RWPE2 (cell line): ENCODE data around the gene CTNS.
A peak's percentile ranks its signal among the peaks of the same experiment; 100 is the strongest.

ENCODE experiments used
- ATAC-seq: fragments of 200-7000 bp; cut with Tn5 transposase; 3 replicates; pipeline ENCODE4 v1.9.1; 2021; ENCODE audit warnings: low read depth
- DNase-seq: peaks from one replicate; pipeline ENCODE4 v3.0.0-alpha.2; 2020; ENCODE audit warnings: low spot score
- H3K27ac ChIP-seq: fragments of 450-650 bp; 2 replicates; pipeline ENCODE4 v1.5.1; 2017; ENCODE audit warnings: mild to moderate bottlenecking; ENCODE audit not compliant: poor library complexity, severe bottlenecking
- H3K27me3 ChIP-seq: fragments of 250-450 bp; sonication (Bioruptor Pico); 2 replicates; pipeline ENCODE4 v1.5.1; 2021; ENCODE audit warnings: mild to moderate bottlenecking, moderate library complexity; ENCODE audit not compliant: insufficient read depth, poor library complexity, severe bottlenecking
- H3K36me3 ChIP-seq: fragments of 250-450 bp; sonication (Bioruptor Pico); 2 replicates; pipeline ENCODE4 v1.5.1; 2020; ENCODE audit warnings: low read depth, mild to moderate bottlenecking, moderate library complexity
- H3K4me1 ChIP-seq: fragments of 250-450 bp; sonication (Bioruptor Pico); 2 replicates; pipeline ENCODE4 v1.5.1; 2021; ENCODE audit warnings: mild to moderate bottlenecking, moderate library complexity; ENCODE audit not compliant: insufficient read depth, poor library complexity, severe bottlenecking
- H3K4me3 ChIP-seq: fragments of 250-450 bp; sonication (Bioruptor Pico); 2 replicates; pipeline ENCODE4 v1.5.1; 2021; ENCODE audit warnings: mild to moderate bottlenecking, moderate library complexity; ENCODE audit not compliant: severe bottlenecking
- H3K9me3 ChIP-seq: fragments of 250-450 bp; sonication (Bioruptor Pico); 2 replicates; pipeline ENCODE4 v1.5.1; 2021; ENCODE audit warnings: mild to moderate bottlenecking, moderate library complexity; ENCODE audit not compliant: severe bottlenecking
- TF ChIP-seq, protein P1 (sequence below): fragments of 450-650 bp; IDR thresholded peaks from one replicate; pipeline ENCODE4 v1.5.1; 2017; ENCODE audit warnings: mild to moderate bottlenecking, moderate library complexity; ENCODE audit not compliant: poor library complexity, severe bottlenecking

Gene CTNS

DNA sequence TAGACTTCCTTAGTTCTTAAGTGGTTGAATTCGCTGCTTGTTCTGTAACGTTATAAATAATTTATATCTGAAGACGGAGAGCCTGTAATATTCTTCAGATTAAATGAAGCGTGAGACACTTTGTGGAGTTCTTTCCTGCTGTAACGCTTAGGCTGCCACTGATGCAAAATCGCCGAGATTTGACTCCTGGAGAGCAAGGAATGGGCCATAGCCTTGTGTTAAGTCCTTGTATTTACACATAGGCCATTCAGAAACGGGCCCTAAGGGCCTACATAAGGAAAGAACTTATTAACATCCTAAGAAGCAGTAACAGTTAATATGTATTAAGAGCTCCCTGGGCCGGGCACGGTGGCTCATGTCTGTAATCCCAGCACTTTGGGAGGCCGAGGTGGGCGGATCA, 33.0 kb downstream of the CTNS start:
- Histone ChIP-seq H3K4me1 (peaks cover 12% of the 10 kb centered on the region), H3K36me3 (peaks cover 19% of the 10 kb centered on the region), H3K9me3 (no peaks in the 10 kb centered on the region), H3K27me3 (no peaks in the 10 kb centered on the region), H3K27ac (peak overlapping the region; percentile 92), H3K4me3 (peak overlapping the region; percentile 84)
- ATAC-seq (no peak), DNase-seq (no peak)
- TF ChIP-seq, protein P1, sequence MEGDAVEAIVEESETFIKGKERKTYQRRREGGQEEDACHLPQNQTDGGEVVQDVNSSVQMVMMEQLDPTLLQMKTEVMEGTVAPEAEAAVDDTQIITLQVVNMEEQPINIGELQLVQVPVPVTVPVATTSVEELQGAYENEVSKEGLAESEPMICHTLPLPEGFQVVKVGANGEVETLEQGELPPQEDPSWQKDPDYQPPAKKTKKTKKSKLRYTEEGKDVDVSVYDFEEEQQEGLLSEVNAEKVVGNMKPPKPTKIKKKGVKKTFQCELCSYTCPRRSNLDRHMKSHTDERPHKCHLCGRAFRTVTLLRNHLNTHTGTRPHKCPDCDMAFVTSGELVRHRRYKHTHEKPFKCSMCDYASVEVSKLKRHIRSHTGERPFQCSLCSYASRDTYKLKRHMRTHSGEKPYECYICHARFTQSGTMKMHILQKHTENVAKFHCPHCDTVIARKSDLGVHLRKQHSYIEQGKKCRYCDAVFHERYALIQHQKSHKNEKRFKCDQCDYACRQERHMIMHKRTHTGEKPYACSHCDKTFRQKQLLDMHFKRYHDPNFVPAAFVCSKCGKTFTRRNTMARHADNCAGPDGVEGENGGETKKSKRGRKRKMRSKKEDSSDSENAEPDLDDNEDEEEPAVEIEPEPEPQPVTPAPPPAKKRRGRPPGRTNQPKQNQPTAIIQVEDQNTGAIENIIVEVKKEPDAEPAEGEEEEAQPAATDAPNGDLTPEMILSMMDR: no peak

DNA sequence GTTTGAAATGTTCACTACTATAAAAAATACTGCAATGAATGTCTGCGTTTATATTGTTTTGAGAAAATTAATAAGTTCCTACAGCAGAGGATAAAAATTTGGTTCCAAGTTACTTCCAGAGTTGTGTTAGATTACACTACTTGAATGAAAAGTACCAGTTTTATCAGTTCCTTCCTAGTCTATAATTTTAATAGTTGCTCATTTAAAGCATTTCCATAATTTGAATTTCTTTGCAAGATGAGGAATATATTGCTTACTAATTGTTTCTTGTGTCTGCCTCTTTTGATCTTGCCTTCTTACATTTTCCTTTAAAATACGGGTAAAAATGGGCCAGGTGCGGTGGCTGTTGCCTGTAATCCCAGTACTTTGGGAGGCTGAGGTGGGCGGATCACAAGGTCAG, 36.0 kb downstream of the CTNS start:
- TF ChIP-seq, protein P1: no peak
- Histone ChIP-seq H3K9me3 (no peaks in the 10 kb centered on the region), H3K27ac (no peak overlapping the region), H3K36me3 (peaks cover 16% of the 10 kb centered on the region), H3K4me3 (no peak overlapping the region), H3K27me3 (no peaks in the 10 kb centered on the region), H3K4me1 (peaks cover 5% of the 10 kb centered on the region)
- DNase-seq (no peak), ATAC-seq (no peak)

DNA sequence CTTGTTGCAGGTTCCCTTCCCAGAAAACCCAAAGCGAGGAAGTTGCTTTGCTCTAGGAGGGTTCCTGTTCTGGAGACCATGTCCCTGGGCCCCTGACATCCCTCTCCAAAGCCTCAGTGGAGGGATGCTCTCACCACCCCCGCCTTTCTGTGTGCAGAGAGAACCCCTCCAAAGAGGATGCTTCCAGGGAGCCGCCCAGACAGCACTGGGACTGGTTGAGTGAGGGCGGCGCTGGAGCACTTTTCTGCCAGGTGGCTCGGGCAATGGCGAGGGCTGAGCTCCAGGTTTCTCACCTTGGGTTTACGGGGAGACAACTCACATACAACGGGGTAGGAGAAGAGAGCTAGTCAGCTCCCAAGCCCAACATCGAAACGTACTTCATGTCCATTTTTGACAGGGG, 39.3 kb downstream of the CTNS start:
- Histone ChIP-seq H3K27ac (no peak overlapping the region), H3K9me3 (no peaks in the 10 kb centered on the region), H3K27me3 (no peaks in the 10 kb centered on the region), H3K36me3 (peaks cover under 1% of the 10 kb centered on the region; the same call in 1 of the 2 replicates), H3K4me3 (no peak overlapping the region), H3K4me1 (no peaks in the 10 kb centered on the region)
- TF ChIP-seq, protein P1: no peak
- DNase-seq (no peak), ATAC-seq (no peak)

DNA sequence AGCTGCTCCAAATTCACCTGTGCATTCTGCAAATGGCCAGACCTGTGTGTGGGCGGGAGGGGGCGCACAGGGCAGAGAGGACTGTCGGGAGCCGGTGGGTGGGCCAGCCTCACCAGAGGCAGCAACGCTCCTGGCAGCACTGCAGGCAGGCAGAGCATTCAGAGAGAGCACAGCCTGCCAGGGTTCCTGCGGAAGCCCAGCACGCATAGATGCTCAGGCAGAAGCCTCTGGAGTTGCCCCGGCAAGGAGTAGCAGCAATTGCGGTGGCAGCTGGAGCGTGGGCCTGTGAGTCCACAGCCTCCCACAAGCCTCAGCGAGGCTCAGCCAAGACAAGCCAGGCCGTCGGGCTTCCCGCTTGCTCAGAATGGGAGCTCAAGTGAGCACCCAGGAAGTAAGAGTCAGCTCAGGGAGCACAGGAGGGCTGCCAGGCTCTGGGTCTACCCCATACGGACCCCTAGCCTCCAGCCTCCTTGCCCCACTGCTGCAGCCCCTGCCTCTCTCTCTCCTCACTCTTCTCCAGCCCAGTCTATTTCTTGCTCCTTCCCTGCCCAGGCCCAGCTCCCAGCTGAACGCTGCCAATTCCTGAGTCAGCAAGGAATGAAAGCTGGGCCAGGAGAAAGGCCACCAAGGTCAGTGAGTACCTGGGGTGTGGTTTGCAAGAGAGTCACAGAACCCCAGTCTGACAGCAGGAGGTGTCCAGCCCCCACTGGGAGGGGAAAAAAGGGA, 41.7 kb downstream of the CTNS start:
- Histone ChIP-seq H3K36me3 (no peaks in the 10 kb centered on the region), H3K9me3 (no peaks in the 10 kb centered on the region), H3K27ac (no peak overlapping the region), H3K4me1 (no peaks in the 10 kb centered on the region), H3K27me3 (no peaks in the 10 kb centered on the region), H3K4me3 (no peak overlapping the region)
- TF ChIP-seq, protein P1: no peak
- DNase-seq (no peak), ATAC-seq (peak; percentile 52)

DNA sequence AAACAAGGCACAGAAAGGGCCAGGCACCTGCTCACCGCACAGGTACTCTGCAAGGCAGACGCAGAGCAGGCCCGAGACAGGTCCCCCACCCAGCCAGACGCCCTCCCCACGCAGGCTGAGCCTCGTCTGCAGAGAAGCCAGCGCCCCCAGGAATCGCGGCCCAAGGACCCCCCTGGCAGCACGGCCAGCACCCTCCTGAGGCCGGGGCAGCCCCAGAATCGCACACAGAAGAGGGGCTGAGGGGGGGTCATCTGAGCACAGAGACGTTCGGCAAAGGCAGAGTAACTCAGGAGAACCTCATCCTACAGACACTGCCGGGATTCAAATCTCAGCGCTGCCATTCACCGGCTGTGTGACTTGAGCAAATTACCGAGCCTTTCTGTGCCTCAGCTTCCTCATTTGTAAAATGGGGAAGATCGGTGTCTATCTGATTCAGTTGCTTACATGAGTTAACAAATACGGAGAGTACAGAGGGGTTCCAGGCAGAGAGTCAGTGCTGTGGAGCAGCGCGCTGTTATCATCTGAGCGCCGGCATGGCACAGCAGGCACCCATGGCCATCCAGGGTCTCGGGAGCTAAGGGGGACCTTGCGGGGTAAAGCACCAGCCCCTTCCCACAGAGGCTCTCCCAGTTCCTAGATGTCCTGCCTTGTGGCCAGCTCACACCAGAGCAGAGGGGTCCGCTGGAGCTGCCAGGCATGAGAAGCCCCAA, 42.4 kb downstream of the CTNS start:
- no peaks in the 10 kb centered on the region for H3K27me3 ChIP-seq
- no peak for DNase-seq
- no peak overlapping the region for H3K27ac ChIP-seq
- no peak for ATAC-seq
- H3K4me1 ChIP-seq: no peaks in the 10 kb centered on the region
- TF ChIP-seq, protein P1: no peak
- H3K9me3 ChIP-seq: no peaks in the 10 kb centered on the region
- H3K36me3 ChIP-seq: no peaks in the 10 kb centered on the region
- no peak overlapping the region for H3K4me3 ChIP-seq
